Measurements from ENCODE around the gene HSP90B1.
A peak's percentile ranks its signal among the peaks of the same experiment; 100 is the strongest.

HSP90B1 gene

GRCh38 chr12:103930034-103930786, at the start of gene HSP90B1:
Gene HSP90B1 (plus strand): TSS chr12:103930410. CDS start chr12:103930516, 106 bp downstream.
- DNase-seq, result peak; percentile 99

- no peak for DNase-seq
Observed at GRCh38 chr12:103881261-103881660, 48.9 kb upstream of the HSP90B1 start.

DNA sequence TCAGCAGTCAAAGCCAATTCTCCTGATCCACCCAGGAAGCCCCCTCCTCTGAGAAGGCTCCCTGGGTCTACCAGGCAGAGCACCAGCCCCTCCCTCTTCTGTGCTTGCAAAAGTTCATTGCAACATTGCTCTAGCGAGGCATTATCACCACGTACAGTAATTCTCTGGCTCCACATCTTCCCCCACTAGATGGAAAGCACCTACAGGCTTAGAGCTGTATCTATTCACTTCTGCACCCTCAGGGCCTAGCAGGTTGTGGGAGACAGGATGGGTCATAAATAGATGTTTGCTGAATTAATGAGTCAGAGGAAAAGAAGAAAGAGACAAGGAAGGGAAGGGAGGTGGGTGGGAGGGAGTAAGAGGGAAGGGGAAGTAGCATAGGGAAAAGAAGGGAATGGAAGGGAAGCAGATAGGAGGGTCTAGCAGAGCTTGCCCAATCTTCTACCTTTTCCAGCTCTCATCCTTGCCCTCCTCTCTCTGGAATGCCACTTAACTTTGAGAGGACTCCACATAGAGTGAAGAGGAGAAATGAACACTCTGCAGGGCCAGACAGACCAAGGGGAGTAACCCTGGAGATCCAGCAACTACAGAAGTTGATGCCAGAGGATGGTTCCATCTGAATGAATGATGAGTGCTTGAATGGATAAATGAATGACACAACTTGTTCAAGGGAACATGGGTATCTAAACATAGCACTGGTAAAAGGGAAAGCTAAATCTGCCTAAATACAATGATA, 47.2 kb upstream of the HSP90B1 start:
- DNase-seq, result no peak

DNA sequence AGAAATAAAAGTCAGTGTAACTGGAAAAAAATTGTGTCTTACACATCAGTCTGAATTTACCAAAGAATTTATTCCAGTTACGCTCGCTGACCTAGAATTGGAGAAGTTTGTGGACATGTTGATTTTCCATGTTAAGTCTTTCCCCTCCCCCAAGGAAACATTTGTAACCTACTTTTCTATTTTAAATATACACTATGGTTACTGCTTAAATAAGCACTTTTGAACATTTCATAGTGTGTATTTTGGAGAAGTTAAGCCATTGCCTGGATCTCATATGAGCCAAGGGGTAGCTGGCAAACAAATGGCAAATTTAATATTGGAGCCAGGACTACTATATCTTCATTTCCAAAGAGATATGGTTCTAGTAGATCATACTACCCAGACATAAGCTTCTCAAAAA, 46.3 kb upstream of the HSP90B1 start:
- no peak for DNase-seq

GRCh38 chr12:103884316-103884715, 45.9 kb upstream of the HSP90B1 start:
- no peak for DNase-seq

DNA sequence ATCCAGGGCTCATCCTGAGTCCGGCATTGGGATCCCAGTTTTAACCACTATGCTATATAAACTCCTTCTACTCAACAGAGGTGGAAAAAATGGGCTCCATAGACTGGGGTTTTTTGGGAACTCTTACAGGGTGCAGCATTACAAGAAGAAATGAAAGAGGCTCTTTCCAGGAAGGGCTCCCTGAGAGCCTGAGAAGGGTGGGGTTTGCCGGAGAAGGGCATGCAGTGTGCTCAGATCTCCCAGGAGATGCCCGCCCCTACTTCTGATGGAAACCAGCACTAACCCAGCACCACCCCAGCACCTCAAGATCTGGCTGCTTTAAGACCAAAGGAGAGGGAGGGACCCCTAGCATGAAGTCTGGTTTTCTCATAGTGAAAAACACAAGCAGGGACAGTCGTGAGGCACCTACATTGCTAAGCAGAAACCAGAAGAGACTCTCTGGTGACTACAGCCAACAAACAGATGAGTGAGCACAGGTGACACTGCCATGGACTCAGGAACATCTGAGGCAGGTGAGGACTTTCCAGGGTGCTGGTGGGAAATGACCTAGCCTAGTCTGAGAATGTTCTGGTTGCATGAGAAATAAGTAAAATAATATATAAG, 43.9 kb upstream of the HSP90B1 start:
- DNase-seq, result no peak

- no peak for DNase-seq
Observed at GRCh38 chr12:103887738-103888137, 42.5 kb upstream of the HSP90B1 start.

DNA sequence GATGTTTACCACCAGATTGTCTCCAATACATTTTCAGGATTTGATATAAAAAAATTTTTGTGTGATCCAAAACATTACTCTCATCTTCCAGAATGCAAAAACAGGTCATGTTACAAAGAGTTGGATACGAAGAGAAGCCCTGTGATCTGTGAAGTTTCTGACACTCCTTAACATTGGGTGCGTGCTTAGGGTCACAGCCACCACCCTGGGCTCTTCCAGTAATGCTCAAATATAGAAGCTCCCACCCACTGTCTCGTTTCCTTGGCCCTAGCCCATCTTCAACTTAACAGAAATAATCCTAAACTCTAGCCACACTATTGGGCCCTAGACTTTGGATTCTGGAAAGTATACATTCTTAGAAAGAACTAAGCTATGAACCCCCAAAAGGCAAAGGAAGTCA, 32.9 kb upstream of the HSP90B1 start:
- no peak for DNase-seq

GRCh38 chr12:103901518-103902173, 28.6 kb upstream of the HSP90B1 start:
- DNase-seq, result peak; percentile 53

DNA sequence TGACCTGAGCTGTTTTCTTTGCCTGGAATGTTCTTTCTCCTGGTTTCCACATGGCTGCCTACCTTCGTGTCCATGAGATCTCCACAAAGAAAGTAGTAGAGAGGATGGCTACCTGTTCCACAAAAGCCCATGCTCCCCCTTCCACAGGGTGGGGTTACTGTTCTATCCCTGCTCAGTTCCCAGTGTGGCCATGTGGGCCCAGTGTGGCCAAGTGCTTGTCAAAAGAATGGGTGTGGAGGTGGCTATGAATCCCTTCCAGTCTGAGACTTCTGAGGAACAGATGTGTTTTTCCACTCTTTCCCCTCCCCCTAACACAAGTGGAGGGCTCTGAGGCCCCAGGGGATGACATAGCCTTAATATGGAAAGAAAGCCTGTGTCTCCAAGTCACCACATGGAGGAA, 26.2 kb upstream of the HSP90B1 start:
- DNase-seq, result no peak

- no peak for DNase-seq
Observed at GRCh38 chr12:103905730-103906349, 24.4 kb upstream of the HSP90B1 start.

- no peak for DNase-seq
Observed at GRCh38 chr12:103908246-103908541, 22.0 kb upstream of the HSP90B1 start.

DNA sequence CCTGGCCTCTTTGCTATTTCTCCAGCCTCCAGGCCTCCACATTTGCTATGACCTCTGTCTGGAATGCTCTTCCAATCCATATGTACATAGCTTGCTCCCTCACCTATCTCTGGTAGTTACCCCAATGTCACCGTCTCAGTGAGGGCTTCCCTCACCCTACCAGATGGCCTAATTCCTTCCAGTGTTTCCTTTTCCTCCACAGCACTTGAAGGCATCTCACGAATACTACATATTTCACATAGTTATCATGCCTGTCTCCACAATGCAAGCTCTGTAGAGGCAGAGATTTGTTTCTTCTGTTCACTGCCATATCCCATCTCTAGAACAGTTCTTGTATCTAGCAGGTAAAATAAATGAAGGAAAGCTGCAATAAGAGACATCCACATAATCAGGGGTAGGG, 21.3 kb upstream of the HSP90B1 start:
- DNase-seq, result no peak

DNA sequence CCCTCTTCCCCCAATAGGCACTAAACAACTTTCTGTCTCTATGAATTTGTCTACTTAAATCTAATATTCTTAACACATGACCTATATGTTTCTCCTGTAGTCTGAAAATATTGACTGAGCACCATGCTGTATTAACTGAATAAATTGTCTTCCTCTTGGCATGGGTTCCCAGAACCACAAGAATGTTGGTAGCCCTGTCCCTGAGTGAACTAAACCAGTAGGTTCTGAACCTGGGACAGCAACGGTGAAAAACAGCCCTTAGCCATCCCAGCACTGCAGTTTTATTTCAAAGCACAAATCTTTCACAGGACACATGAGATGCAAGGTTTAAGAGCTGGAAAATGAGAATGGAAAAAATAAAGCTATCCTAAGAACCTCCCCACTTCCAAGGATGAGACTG, 20.4 kb upstream of the HSP90B1 start:
- no peak for DNase-seq

- DNase-seq, result no peak
Observed at GRCh38 chr12:103912069-103912468, 18.1 kb upstream of the HSP90B1 start.

DNA sequence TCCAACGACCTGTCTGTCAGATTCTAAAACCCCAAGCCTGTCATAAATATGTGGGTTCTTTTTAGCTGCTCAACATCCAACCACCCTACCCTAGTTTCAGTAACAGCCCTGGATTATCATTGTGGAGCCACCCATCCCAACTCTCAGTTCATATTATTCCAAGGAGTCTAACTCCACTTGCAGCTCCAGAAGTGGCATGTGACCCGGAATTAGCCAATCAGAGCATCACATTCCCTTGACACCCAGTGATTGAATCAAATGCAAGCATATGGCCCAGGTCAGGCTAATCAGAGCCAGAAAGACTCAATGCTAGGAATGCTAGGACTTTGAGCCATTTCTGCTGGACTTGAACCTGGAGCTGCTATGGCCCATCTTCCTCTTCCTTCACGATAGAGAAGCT, 17.1 kb upstream of the HSP90B1 start:
- no peak for DNase-seq

DNA sequence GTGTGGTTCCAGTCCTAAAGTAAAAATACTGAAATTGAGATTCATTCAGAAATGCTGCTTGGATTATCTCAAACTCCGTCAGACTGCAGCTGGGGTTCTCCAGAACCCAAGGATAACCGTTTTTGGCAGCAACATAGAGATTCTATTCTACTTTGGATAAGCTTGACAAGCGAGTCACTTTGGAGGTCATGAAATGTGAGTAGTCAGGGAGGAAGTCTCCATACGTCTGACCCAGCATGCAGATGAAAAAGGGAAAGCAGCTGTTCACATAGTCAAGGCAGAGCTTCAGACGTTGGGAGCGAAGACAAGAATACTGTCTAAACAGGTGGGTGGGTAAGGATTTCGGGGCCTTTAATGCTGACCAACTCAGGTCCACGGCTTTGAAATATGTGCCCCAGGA, 14.9 kb upstream of the HSP90B1 start:
- DNase-seq, result no peak

GRCh38 chr12:103917873-103918272, 12.3 kb upstream of the HSP90B1 start:
- no peak for DNase-seq

DNA sequence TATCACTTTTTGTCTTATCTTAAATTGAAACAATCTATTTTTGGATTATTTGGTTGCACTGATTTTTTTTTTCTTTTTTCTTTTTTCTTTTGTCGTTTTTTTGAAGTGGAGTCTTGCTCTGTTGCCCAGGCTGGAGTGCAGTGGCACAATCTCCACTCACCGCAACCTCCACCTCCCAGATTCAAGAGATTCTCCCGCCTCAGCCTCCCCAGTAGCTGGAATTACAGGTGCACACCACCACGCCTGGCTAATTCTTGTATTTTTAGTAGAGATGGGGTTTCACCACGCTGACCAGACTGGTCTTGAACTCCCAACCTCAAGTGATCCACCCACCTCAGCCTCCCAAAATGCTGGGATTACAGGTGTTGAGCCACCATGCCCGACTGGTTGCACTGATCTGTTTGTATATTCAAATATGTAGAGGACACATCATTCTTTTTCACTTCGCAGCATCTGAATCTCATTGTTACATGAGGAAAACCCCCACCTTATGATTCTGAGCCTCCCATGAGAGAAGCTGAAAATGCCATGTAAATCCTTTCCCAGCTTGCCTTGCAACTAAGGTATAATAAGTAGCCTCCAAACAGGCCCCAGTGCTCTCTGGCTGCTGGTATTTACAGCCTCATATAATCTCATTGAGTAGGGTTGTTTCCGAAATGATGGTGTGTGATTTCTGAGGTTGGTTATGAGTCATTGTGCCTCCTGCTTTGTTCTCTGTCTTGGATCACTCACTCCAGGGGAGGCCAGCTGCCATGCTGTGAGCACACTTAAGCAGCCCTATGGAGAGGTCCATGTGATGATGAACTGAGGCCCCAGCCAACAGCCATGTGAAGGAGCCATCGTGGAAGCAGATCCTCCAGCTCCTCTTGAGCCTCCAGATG, 5.2 kb upstream of the HSP90B1 start:
- DNase-seq, result peak; percentile 75

GRCh38 chr12:103928682-103929045, 1.5 kb upstream of the HSP90B1 start:
- DNase-seq, result peak; percentile 60

DNA sequence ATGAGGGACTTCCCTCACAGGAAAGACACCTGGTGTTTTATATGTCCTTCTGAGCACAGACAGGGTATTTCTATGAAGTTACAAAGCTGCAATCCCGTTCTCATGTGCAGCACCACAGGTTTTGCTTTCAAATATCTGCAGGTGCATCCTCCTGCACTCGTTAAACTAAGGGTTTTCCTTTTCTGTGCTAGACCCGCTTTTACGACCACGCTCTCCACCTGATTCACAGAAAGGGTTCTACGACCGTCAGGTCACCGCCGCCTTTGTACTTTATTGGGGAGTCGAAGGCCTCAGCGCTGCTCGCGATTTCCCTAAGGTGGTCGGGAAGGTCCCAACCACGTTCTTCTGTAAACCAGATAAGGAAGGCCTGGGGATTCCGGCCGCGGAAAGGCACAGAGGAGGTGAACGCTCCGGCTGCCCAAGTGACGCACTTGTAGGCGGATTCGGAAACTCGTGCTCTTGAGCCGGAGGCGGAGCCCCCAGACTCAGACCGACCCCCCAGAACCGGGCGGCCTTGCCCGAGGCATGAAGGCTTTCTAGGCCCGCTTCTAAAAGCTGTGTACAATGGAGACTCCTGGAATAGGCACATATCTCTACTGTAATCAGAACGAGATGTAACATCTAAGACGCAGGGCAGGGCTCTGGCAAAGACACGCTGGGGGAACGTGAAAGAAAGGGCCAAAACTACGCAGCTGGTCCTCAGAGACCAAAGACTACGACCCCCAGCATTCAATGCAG, 995 bp upstream of the HSP90B1 start:
- DNase-seq, result peak; percentile 88

DNA sequence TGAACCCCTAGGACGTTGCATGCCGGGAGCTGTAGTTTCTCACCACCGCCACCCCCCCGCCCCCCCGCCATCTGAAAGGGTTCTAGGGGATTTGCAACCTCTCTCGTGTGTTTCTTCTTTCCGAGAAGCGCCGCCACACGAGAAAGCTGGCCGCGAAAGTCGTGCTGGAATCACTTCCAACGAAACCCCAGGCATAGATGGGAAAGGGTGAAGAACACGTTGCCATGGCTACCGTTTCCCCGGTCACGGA, 501 bp upstream of the HSP90B1 start:
- no peak for DNase-seq

All from activated CD8-positive, alpha-beta memory T cell treated with anti-CD3 and anti-CD28 coated beads, Interleukin-2, amount 50 U/mL, for 48 hours (primary cell).